Liver (tissue), 9 donors: ENCODE measurements around the gene PTH1R. TPM values are rescaled to one million over a fixed set of nuclear protein-coding genes. Genes with fewer than 3 reads are reported as not detected.

Experiments used
- DNase-seq: peaks from one replicate; pipeline ENCODE4 v3.0.0-alpha.2; 2017; ENCODE audit warnings: low spot score
- H3K27ac ChIP-seq, 2 donors: one replicate each; pipeline ENCODE4 v1.7.0; 2013; ENCODE audit warnings: inconsistent platforms in 2 of 2, low read length in 2 of 2, control low read depth in 1 of 2, low read depth in 1 of 2, mild to moderate bottlenecking in 1 of 2
- H3K27me3 ChIP-seq, 4 donors: one replicate each; pipeline versions ENCODE4 v1.6.1 to v1.7.0; 2013; ENCODE audit warnings: low read length in 3 of 4, inconsistent platforms in 1 of 4, mild to moderate bottlenecking in 1 of 4, moderate library complexity in 1 of 4; ENCODE audit not compliant: control insufficient read depth in 4 of 4, insufficient read depth in 4 of 4
- H3K36me3 ChIP-seq, 4 donors: one replicate each; pipeline versions ENCODE4 v1.6.1 to v1.7.0; 2013; ENCODE audit warnings: low read length in 3 of 4, mild to moderate bottlenecking in 3 of 4, low read depth in 1 of 4, moderate library complexity in 1 of 4; ENCODE audit not compliant: control insufficient read depth in 4 of 4, insufficient read depth in 3 of 4
- H3K4me1 ChIP-seq, 4 donors: one replicate each; pipeline versions ENCODE4 v1.6.1 to v1.7.0; 2013; ENCODE audit warnings: low read length in 3 of 4, mild to moderate bottlenecking in 3 of 4, moderate library complexity in 1 of 4; ENCODE audit not compliant: control insufficient read depth in 4 of 4, insufficient read depth in 4 of 4
- H3K4me3 ChIP-seq, 3 donors: one replicate each; pipeline versions ENCODE4 v1.6.1 to v1.7.0; 2013; ENCODE audit warnings: low read length in 3 of 3, control low read depth in 1 of 3, low read depth in 1 of 3, mild to moderate bottlenecking in 1 of 3
- H3K9ac ChIP-seq, 2 donors: one replicate each; pipeline ENCODE4 v1.7.0; 2013; ENCODE audit warnings: low read length in 2 of 2, mild to moderate bottlenecking in 2 of 2, moderate library complexity in 2 of 2, control low read depth in 1 of 2, low read depth in 1 of 2
- H3K9me3 ChIP-seq, 4 donors: one replicate each; pipeline versions ENCODE4 v1.6.1 to v1.7.0; 2013; ENCODE audit warnings: low read length in 3 of 4; ENCODE audit not compliant: control insufficient read depth in 4 of 4
- ATF3 ChIP-seq: IDR thresholded peaks from 2 replicates; pipeline ENCODE4 v1.6.1; 2016; ENCODE audit warnings: antibody characterized with exemption
- CTCF ChIP-seq: fragments of 150-350 bp; IDR thresholded peaks from 2 replicates; pipeline ENCODE4 v1.5.1; 2017; ENCODE audit warnings: improper control_type of control experiment, low read depth, low read length; ENCODE audit not compliant: missing input control
- EGR1 ChIP-seq, 2 donors: IDR thresholded peaks; 2 replicates each; pipeline ENCODE4 v1.6.1; 2016 to 2018; ENCODE audit warnings: antibody characterized with exemption in 2 of 2, low read depth in 2 of 2
- FOXA1 ChIP-seq: IDR thresholded peaks from 2 replicates; pipeline ENCODE4 v1.6.1; 2016; ENCODE audit warnings: antibody characterized with exemption
- FOXA2 ChIP-seq: IDR thresholded peaks from 2 replicates; pipeline ENCODE4 v1.6.1; 2016; ENCODE audit warnings: antibody characterized with exemption
- GABPA ChIP-seq, 2 donors: IDR thresholded peaks in 1 of 2; conservative IDR thresholded peaks in 1 of 2; 2 replicates each; pipeline ENCODE4 v1.6.1; 2016; ENCODE audit warnings: antibody characterized with exemption in 2 of 2, mild to moderate bottlenecking in 1 of 2, moderate library complexity in 1 of 2
- HNF4A ChIP-seq, 2 donors: conservative IDR thresholded peaks; 2 replicates each; pipeline ENCODE4 v1.6.1; 2016; ENCODE audit warnings: antibody characterized with exemption in 2 of 2, mild to moderate bottlenecking in 2 of 2
- HNF4G ChIP-seq: IDR thresholded peaks from 2 replicates; pipeline ENCODE4 v1.6.1; 2016; ENCODE audit warnings: antibody characterized with exemption
- JUND ChIP-seq, 2 donors: IDR thresholded peaks; 2 replicates each; pipeline ENCODE4 v1.6.1; 2016; ENCODE audit warnings: antibody characterized with exemption in 2 of 2
- MAX ChIP-seq: IDR thresholded peaks from 2 replicates; pipeline ENCODE4 v1.6.1; 2016; ENCODE audit warnings: antibody characterized with exemption
- NR2F2 ChIP-seq: IDR thresholded peaks from 2 replicates; pipeline ENCODE4 v1.6.1; 2016; ENCODE audit warnings: antibody characterized with exemption
- RAD21 ChIP-seq, 2 donors: IDR thresholded peaks; 2 replicates each; pipeline ENCODE4 v1.6.1; 2016; ENCODE audit warnings: antibody characterized with exemption in 2 of 2, mild to moderate bottlenecking in 2 of 2
- REST ChIP-seq: IDR thresholded peaks from 2 replicates; pipeline ENCODE4 v1.6.1; 2016; ENCODE audit warnings: antibody characterized with exemption, mild to moderate bottlenecking
- RXRA ChIP-seq, 2 donors: IDR thresholded peaks; 2 replicates each; pipeline ENCODE4 v1.6.1; 2017 to 2018; ENCODE audit warnings: antibody characterized with exemption in 2 of 2, mild to moderate bottlenecking in 1 of 2
- SP1 ChIP-seq: IDR thresholded peaks from 2 replicates; pipeline ENCODE4 v1.6.1; 2018; ENCODE audit warnings: antibody characterized with exemption, mild to moderate bottlenecking
- TAF1 ChIP-seq: conservative IDR thresholded peaks from 2 replicates; pipeline ENCODE4 v1.6.1; 2016; ENCODE audit warnings: antibody characterized with exemption, mild to moderate bottlenecking
- YY1 ChIP-seq: IDR thresholded peaks from 2 replicates; pipeline ENCODE4 v1.6.1; 2016; ENCODE audit warnings: antibody characterized with exemption, mild to moderate bottlenecking
- ZBTB33 ChIP-seq: IDR thresholded peaks from 2 replicates; pipeline ENCODE4 v1.6.1; 2016; ENCODE audit warnings: antibody characterized with exemption
- WGBS: extraction: QIAGEN DNeasy Blood & Tissue Kit; methylation state at CpG from one replicate; pipeline ENCODE4 v1.1.7; 2013; 5-methylcytosine and 5-hydroxymethylcytosine counted together
- polyA plus RNA-seq, 2 donors: library from polyadenylated mRNA; stranded (reverse) in 1 of 2; unstranded in 1 of 2; fragments of 200-250 nt in 1 of 2; fragments of >200 nt in 1 of 2; fragmentation: Nextera tagmentation in 1 of 2; extraction: Ambion mirVana in 1 of 2; gene quantifications; one replicate each; pipeline versions ENCODE4 v1.2.1 to v1.2.3, GENCODE V29; 2013 to 2015
- total RNA-seq, 2 donors: library from RNA; depleted of rRNA; stranded (reverse); fragments of >200 nt; gene quantifications; one replicate each; pipeline ENCODE4 v1.2.3, GENCODE V29; 2014
- donor health status: healthy.
- donor health status: healthy.
- donor health status: healthy.
- donor health status: healthy.
- donor health status: healthy.

PTH1R gene
- total and polyA plus RNA-seq, 4 donors: 7.2 to 28.4 (median 23.6) TPM

- peaks cover 19 to 47% (median 31%) of the 10 kb centered on the region in 4 donors for H3K4me1 ChIP-seq
- WGBS: 25% methylated on average over 15 of the region's 15 CpGs
- H3K9me3 ChIP-seq: no peaks in the 10 kb centered on the region
- H3K36me3 ChIP-seq: no peaks in the 10 kb centered on the region
- peak overlapping the region in 1 of 2 donors; percentile 29 for H3K9ac ChIP-seq
- no peaks in the 10 kb centered on the region for H3K27me3 ChIP-seq
- no peak for TF ChIP-seq HNF4G
- no peak for TF ChIP-seq JUND (IDR thresholded peaks at IDR 0.05)
- no peak for TF ChIP-seq ATF3
- TF ChIP-seq RXRA (IDR thresholded peaks at IDR 0.05): peak; percentile 57 to 66
- TF ChIP-seq EGR1 (IDR thresholded peaks at IDR 0.05; ENCODE audit: low read depth in 2 of 2): no peak
- no peak for TF ChIP-seq CTCF
- no peak for TF ChIP-seq ZBTB33
- no peak for TF ChIP-seq GABPA (IDR thresholded peaks at IDR 0.05 in 1 of 2, conservative IDR thresholded peaks at IDR 0.05 in 1 of 2)
- no peak for TF ChIP-seq NR2F2
- no peak for TF ChIP-seq FOXA1
- TF ChIP-seq HNF4A (conservative IDR thresholded peaks at IDR 0.05): peak in 1 of 2 donors; percentile 45
- TF ChIP-seq RAD21 (IDR thresholded peaks at IDR 0.05): peak in 1 of 2 donors; percentile 52
- TF ChIP-seq SP1: peak; percentile 69
- TF ChIP-seq FOXA2: no peak
- peak; percentile 82 for TF ChIP-seq YY1
- peak; percentile 27 for TF ChIP-seq REST
- no peak for TF ChIP-seq TAF1
- peak overlapping the region; percentile 72 for H3K27ac ChIP-seq
- H3K4me3 ChIP-seq: no peak overlapping the region
- DNase-seq: no peak
Measured at GRCh38 chr3:46867550-46867898, 10.0 kb upstream of the PTH1R start.

- Histone ChIP-seq H3K4me3 (no peak overlapping the region), H3K9ac (no peak overlapping the region), H3K27ac (peak overlapping the region; percentile 72), H3K36me3 (no peaks in the 10 kb centered on the region), H3K4me1 (peaks cover 19 to 47% (median 31%) of the 10 kb centered on the region in 4 donors), H3K27me3 (no peaks in the 10 kb centered on the region), H3K9me3 (no peaks in the 10 kb centered on the region)
- 58% methylated on average over 8 of the region's 8 CpGs for WGBS
- DNase-seq: no peak
- TF ChIP-seq FOXA1 (no peak), YY1 (no peak), RAD21 (IDR thresholded peaks at IDR 0.05) (no peak), JUND (IDR thresholded peaks at IDR 0.05) (no peak), CTCF (no peak), GABPA (IDR thresholded peaks at IDR 0.05 in 1 of 2, conservative IDR thresholded peaks at IDR 0.05 in 1 of 2) (no peak), SP1 (no peak), TAF1 (no peak), NR2F2 (no peak), RXRA (IDR thresholded peaks at IDR 0.05) (no peak), HNF4G (no peak), MAX (no peak), FOXA2 (no peak), HNF4A (conservative IDR thresholded peaks at IDR 0.05) (no peak), ATF3 (no peak)
Measured at GRCh38 chr3:46868287-46868686, 9.2 kb upstream of the PTH1R start.
